Measurements from ENCODE around the gene SPIRE2. TPM values are rescaled to one million over a fixed set of nuclear protein-coding genes. Genes with fewer than 3 reads are reported as not detected.
A peak's percentile ranks its signal among the peaks of the same experiment; 100 is the strongest.

The SPIRE2 gene
- total and polyA plus RNA-seq, 9 of the 15 experiments (the other 6 are each of a cell fraction or from before 2014, with no cell fraction given), result 0.70 to 7.5 (median 4.6) TPM

GRCh38 chr16:89828199-89828869, at the start of gene SPIRE2 (continued):
- TF ChIP-seq NR0B1 (IDR thresholded peaks at IDR 0.05; ENCODE audit: partially characterized antibody) (no peak), PRMT5 (CRISPR knock-in tag; IDR thresholded peaks at IDR 0.05) (peak; percentile 89; the same call in 1 of the 2 replicates), ZBTB11 (CRISPR knock-in tag; IDR thresholded peaks at IDR 0.05) (0 out of 6 replicates have a peak, but pooled peaks of 1 of the 3 experiments have one; percentile 34), GABPB1 (CRISPR knock-in tag; IDR thresholded peaks at IDR 0.05) (0 out of 2 replicates have a peak, but pooled peaks have one; percentile 27), MAX (CRISPR knock-in tag; IDR thresholded peaks at IDR 0.05) (peak; percentile 61; the same call in 1 of the 2 replicates), ZBTB34 (CRISPR knock-in tag; IDR thresholded peaks at IDR 0.05) (no peak), NR2C2 (CRISPR knock-in tag; IDR thresholded peaks at IDR 0.05) (peak; percentile 76), NR2C2 (tag; IDR thresholded peaks at IDR 0.05) (peak; percentile 37; the same call in 1 of the 2 replicates), ZFP36 (IDR thresholded peaks at IDR 0.05; ENCODE audit: low read depth, low read length, partially characterized antibody) (peak; percentile 8), YY1 (IDR thresholded peaks at IDR 0.05; ENCODE audit: borderline replicate concordance in 1 of 3, control insufficient read depth in 1 of 3, extremely low read depth in 1 of 3, insufficient read depth in 3 of 3, insufficient read length in 1 of 3, insufficient replicate concordance in 2 of 3, low read depth in 1 of 3, low read length in 2 of 3) (peak in 2 of 3 experiments; percentile 53 to 59), SRSF1 (IDR thresholded peaks at IDR 0.05; ENCODE audit: low read depth, low read length) (no peak), FUS (optimal IDR thresholded peaks at IDR 0.05; ENCODE audit: low read depth, low read length) (no peak), NR3C1 (CRISPR knock-in tag; IDR thresholded peaks at IDR 0.05) (0 out of 2 replicates have a peak, but pooled peaks have one; percentile 51), ZNF766 (CRISPR knock-in tag; conservative IDR thresholded peaks at IDR 0.05) (peak; percentile 72), HNRNPLL (IDR thresholded peaks at IDR 0.05; ENCODE audit: low read depth, low read length, poor library complexity, severe bottlenecking) (no peak), MXI1 (IDR thresholded peaks at IDR 0.05; ENCODE audit: low read depth, low read length) (peak; percentile 86)
- TF ChIP-seq, protein P1, sequence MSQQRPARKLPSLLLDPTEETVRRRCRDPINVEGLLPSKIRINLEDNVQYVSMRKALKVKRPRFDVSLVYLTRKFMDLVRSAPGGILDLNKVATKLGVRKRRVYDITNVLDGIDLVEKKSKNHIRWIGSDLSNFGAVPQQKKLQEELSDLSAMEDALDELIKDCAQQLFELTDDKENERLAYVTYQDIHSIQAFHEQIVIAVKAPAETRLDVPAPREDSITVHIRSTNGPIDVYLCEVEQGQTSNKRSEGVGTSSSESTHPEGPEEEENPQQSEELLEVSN (IDR thresholded peaks at IDR 0.05; ENCODE audit: borderline replicate concordance in 1 of 2, extremely low read depth in 1 of 2, insufficient read depth in 1 of 2, insufficient read length in 1 of 2, low read depth in 1 of 2, low read length in 1 of 2, poor library complexity in 1 of 2, severe bottlenecking in 1 of 2), result peak; percentile 61 to 72

Data from K562 (cell line).